ENCODE measurements around the gene ELP2. TPM values are rescaled to one million over a fixed set of nuclear protein-coding genes. Genes with fewer than 3 reads are reported as not detected.
"Not testable (repeated sequence)": the region's sequence is repeated elsewhere in the genome, so short reads cannot be mapped to it uniquely, and the experiment has no call there.

ELP2 gene
- total RNA-seq, 1 donor from 2014 or later = 71.9 TPM

- intact Hi-C loops (cut with micrococcal nuclease) = no loop called here
Observed at GRCh38 chr18:36155851-36156757, 26.4 kb downstream of the ELP2 start.

- intact Hi-C loops (cut with micrococcal nuclease) = no loop called here
Observed at GRCh38 chr18:36157441-36157840, 27.7 kb downstream of the ELP2 start.

DNA sequence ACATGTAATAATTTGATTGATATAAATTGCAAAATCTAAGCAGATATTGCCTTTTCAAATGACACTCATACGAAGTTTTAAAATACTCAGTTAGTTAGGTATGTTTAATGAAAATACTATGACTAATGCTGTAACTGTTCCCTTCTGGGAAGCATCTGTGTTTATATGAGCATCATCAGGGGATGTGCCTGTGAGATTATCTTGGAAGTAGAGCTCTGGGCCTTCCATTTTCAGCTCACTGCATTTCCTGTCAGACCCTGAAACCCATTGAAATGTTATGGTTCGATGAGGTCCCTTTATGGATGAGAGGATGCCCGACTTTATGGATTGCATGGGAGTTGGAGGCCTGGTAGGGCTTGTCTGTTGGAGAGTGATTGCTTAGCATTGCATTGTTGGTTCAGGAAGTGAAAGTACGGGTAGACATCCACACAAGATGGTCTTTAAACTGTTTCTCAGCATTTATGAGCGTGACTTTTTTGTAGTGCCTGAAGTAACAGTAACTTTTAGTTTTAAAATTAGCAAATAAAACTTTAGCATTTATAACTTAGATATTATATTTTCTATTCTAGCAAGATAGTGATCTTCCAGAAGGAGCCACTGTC is 28.7 kb downstream of the ELP2 start:
- intact Hi-C loops (cut with micrococcal nuclease) = no loop called here

GRCh38 chr18:36160959-36161371 is 31.3 kb downstream of the ELP2 start:
- intact Hi-C loops (cut with micrococcal nuclease) = no loop called here

- intact Hi-C loops (cut with micrococcal nuclease) = no loop called here
Observed at GRCh38 chr18:36162981-36163380, 33.3 kb downstream of the ELP2 start.

- intact Hi-C loops (cut with micrococcal nuclease) = no loop called here
Observed at GRCh38 chr18:36167692-36168218, 38.1 kb downstream of the ELP2 start.

- intact Hi-C loops (cut with micrococcal nuclease) = not testable (repeated sequence)
Observed at GRCh38 chr18:36168296-36168695, 38.6 kb downstream of the ELP2 start.

DNA sequence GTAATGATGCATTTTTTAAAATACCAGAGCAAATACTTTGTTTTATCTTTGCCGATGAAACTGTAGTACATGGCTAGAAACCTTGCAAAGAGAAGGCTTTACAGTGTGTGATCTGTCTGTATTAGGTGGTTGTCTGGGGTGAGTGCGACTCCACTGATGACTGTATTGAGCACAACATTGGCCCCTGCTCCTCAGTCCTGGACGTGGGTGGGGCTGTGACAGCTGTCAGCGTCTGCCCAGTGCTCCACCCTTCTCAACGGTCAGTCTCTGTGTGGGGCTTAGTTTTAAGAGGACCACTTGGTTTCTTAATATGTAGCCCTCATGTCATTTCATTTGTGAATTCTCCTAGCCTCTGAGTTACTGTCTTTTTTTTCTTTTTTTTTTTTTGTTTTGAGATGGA is 40.2 kb downstream of the ELP2 start:
- intact Hi-C loops (cut with micrococcal nuclease) = no loop called here

GRCh38 chr18:36175481-36175880 is 45.8 kb downstream of the ELP2 start:
- intact Hi-C loops (cut with micrococcal nuclease) = no loop called here

DNA sequence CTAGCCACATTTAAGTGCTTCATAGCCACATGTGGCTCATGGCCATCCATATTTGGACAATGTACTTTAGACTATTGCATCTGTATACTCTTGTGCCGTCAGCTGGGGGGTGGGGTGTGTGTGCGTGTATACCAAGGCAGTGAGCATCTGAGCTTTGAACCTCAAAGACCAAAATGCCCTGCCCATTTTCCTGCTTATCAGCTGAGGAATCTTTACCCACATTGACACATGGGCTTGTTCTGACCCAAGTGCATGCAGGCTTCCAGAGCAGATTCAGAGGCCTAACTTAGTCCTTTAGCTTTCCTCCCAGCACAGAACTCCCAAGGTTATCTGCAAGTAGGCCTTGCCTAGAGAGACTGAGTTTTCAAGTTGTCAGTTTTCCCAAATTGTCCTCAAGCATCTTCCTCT is 46.5 kb downstream of the ELP2 start:
- intact Hi-C loops (cut with micrococcal nuclease) = no loop called here

DNA sequence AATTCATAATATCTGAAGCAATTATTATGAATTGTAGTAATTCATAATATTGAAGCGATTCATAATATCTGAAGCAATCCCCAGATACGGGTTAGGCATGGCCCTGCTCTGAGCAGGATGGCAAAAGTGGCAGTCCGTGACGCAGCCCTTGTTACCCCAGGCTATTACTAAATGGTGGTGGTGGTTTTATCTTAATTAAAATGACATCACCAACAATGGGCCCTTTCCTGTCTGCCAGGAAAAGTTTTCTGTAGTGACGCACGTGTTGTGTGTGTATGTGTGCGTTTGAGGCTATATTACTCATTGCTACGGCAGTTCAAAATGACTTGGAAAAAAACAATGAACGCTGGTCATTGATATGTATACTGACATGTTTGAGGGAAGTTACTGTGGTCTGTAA is 47.0 kb downstream of the ELP2 start:
- intact Hi-C loops (cut with micrococcal nuclease) = no loop called here

DNA sequence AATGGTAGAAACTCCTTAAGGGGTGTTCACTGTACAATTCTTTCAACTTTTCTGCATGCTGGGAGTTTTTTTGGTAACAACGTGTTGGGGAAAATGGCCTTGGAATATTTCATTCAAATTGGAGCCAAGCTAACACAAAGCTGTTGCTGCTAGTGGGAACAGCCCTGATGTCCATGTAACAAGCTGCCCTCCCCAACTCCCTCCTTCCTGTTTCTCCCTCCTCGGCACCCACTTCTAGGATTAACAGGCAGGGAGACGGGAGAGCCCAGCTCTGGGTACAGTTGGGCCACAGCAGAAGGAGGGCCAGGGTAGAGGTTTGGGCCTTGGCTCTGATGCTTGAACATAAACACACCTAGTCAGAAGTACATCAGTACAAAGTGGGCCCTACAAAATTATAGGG is 48.2 kb downstream of the ELP2 start:
- intact Hi-C loops (cut with micrococcal nuclease) = no loop called here

GRCh38 chr18:36179562-36180355 is 50.1 kb downstream of the ELP2 start:
- intact Hi-C loops (cut with micrococcal nuclease) = no loop called here

- intact Hi-C loops (cut with micrococcal nuclease) = no loop called here
Observed at GRCh38 chr18:36181441-36181840, 51.7 kb downstream of the ELP2 start.

DNA sequence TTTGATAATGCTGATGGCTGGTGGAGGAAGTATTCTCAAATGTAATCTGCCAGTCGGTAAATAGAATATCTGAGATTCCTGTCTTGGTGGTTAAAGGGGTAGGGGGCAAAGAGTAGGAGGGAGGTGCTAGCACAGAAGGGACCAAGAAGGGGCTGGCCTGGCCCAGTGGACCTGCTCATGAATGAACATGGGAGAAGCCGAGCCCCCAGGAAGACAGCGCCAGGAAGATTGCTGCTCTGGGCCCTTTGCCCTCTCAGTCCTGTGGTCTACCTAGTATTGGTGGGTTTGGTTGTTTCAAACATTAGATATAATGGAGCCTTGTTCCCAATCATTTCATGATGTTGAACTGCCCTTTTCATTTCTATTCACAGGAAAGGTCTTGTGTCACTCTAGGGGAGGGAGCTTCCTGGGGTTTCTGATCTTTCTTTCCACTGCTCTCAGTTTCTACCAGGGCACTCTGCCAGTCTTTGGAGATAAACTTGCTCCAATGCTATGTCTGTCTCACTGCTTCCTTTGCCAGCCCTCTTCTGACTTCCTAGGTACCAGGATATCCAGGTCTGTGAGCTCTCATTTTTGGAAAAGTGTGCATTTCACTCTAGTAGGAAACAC is 52.3 kb downstream of the ELP2 start:
- intact Hi-C loops (cut with micrococcal nuclease) = no loop called here

- intact Hi-C loops (cut with micrococcal nuclease) = no loop called here
Observed at GRCh38 chr18:36183033-36183432, 53.3 kb downstream of the ELP2 start.

- intact Hi-C loops (cut with micrococcal nuclease) = no loop called here
Observed at GRCh38 chr18:36183987-36184386, 54.3 kb downstream of the ELP2 start.

DNA sequence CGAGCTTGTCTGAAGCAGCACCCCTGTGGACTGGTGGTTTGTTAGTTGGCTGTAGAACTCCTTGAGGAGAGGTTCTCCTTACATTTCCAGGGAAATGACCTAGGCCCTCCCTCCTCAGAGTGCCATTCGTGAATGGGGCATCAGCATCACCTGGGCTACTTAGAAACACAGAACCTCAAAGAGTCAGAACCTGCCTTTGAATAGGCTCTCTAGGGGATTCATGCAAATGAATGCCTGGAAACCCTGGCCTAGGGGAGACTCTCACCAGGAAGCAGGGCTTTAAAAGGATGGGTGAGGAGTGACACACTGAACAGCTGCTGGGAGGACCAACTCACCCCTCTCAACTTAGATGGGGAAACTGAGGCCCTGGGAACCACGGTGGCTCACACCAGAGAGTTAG is 55.5 kb downstream of the ELP2 start:
- intact Hi-C loops (cut with micrococcal nuclease) = no loop called here

GRCh38 chr18:36185901-36186460 is 56.3 kb downstream of the ELP2 start:
- intact Hi-C loops (cut with micrococcal nuclease) = no loop called here

GRCh38 chr18:36186461-36187192 is 56.9 kb downstream of the ELP2 start:
- intact Hi-C loops (cut with micrococcal nuclease) = loop anchor here (1.0 kb wide), 1 partner anchor 57 kb away; the partner anchor contains the start of genes ELP2 and SLC39A6

Measured in T-helper 2 cell treated with Interferon-gamma antibody and Interleukin-4, amounts not matched to agents 100 ng/mL and 5 ng/mL, for 36 hours (primary cell).